CD4-positive, CD25-positive, alpha-beta regulatory T cell (primary cell): ENCODE measurements around the gene ZNF816. TPM values are rescaled to one million over a fixed set of nuclear protein-coding genes. Genes with fewer than 3 reads are reported as not detected.
A peak's percentile ranks its signal among the peaks of the same experiment; 100 is the strongest.
"Not testable (repeated sequence)": the region's sequence is repeated elsewhere in the genome, so short reads cannot be mapped to it uniquely, and the experiment has no call there.

Source experiments
- ATAC-seq, 2 donors: fragments of 150-1000 bp; cut with Tn5 transposase; one replicate each; pipeline ENCODE4 v1.10.0; 2021; ENCODE audit warnings: low read depth in 2 of 2, moderate number of reproducible peaks in 2 of 2, moderate library complexity in 1 of 2
- DNase-seq, 3 donors: peaks; one replicate each; pipeline versions ENCODE4 v3.0.0 to v3.0.0-alpha.2; 2012 to 2022; ENCODE audit warnings: mixed read lengths in 1 of 3
- H3K27ac ChIP-seq: one replicate; pipeline ENCODE4 v1.7.0; 2013; ENCODE audit warnings: mild to moderate bottlenecking, low read length; ENCODE audit not compliant: insufficient read depth, poor library complexity, severe bottlenecking
- H3K27me3 ChIP-seq: one replicate; pipeline ENCODE4 v1.7.0; 2013; ENCODE audit warnings: low read length; ENCODE audit not compliant: control insufficient read depth, insufficient read depth
- H3K36me3 ChIP-seq: one replicate; pipeline ENCODE4 v1.7.0; 2013; ENCODE audit warnings: mild to moderate bottlenecking, low read length, moderate library complexity; ENCODE audit not compliant: control insufficient read depth, insufficient read depth
- H3K4me1 ChIP-seq: 2 replicates; pipeline ENCODE4 v1.7.0; 2013; ENCODE audit warnings: mild to moderate bottlenecking, low read length; ENCODE audit not compliant: insufficient read depth, control insufficient read depth, poor library complexity, severe bottlenecking
- H3K4me3 ChIP-seq: one replicate; pipeline ENCODE4 v1.7.0; 2013; ENCODE audit warnings: low read depth, mild to moderate bottlenecking, low read length, moderate library complexity
- H3K9me3 ChIP-seq, 2 experiments: 1 replicate in 1 of 2; 2 replicates in 1 of 2; pipeline ENCODE4 v1.7.0; 2013; ENCODE audit warnings: low read length in 2 of 2, mild to moderate bottlenecking in 1 of 2, moderate library complexity in 1 of 2; ENCODE audit not compliant: control insufficient read depth in 2 of 2
- H3K27ac Mint-ChIP-seq, 3 donors: one replicate each; pipeline ENCODE4 v1.8.0; 2020 to 2022; ENCODE audit warnings: mild to moderate bottlenecking in 3 of 3, mixed read lengths in 3 of 3, moderate library complexity in 2 of 3
- H3K27me3 Mint-ChIP-seq: one replicate; pipeline ENCODE4 v1.8.0; 2022; ENCODE audit warnings: mild to moderate bottlenecking, mixed read lengths
- H3K36me3 Mint-ChIP-seq: one replicate; pipeline ENCODE4 v1.8.0; 2020; ENCODE audit warnings: mixed read lengths
- H3K4me1 Mint-ChIP-seq, 4 donors: one replicate each; pipeline ENCODE4 v1.8.0; 2020 to 2022; ENCODE audit warnings: mixed read lengths in 4 of 4, mild to moderate bottlenecking in 1 of 4
- H3K4me3 Mint-ChIP-seq, 4 donors: one replicate each; pipeline ENCODE4 v1.8.0; 2020 to 2022; ENCODE audit warnings: mild to moderate bottlenecking in 4 of 4, mixed read lengths in 4 of 4, moderate library complexity in 3 of 4
- H3K9me3 Mint-ChIP-seq, 7 donors: one replicate each; pipeline ENCODE4 v1.8.0; 2020 to 2022; ENCODE audit warnings: mixed read lengths in 7 of 7, mild to moderate bottlenecking in 3 of 7, moderate library complexity in 2 of 7
- polyA plus RNA-seq, 4 donors: library from polyadenylated mRNA; unstranded; fragments of 300-500 nt; fragmentation: Illumina TruSeq; gene quantifications; one replicate each; pipeline ENCODE4 v1.2.3, GENCODE V29; 2021
- total RNA-seq: library from RNA; stranded (reverse); gene quantifications from one replicate; pipeline ENCODE4 v1.2.3, GENCODE V29; 2022

The ZNF816 gene
- total and polyA plus RNA-seq, 5 donors from 2014 or later, result 5.1 to 25.1 (median 13.5) TPM

- Histone ChIP-seq H3K4me1 (peaks cover 13% of the 10 kb centered on the region), H3K9me3 (peaks cover 11 to 42% of the 10 kb centered on the region in 2 experiments), H3K4me3 (peak overlapping the region; percentile 19)
- Mint-ChIP-seq H3K9me3 (peaks cover 0 to 35% (median 18%) of the 10 kb centered on the region in 7 donors), H3K4me3 (peak overlapping the region; percentile 94 to 99 (median 96)), H3K36me3 (peaks cover 20% of the 10 kb centered on the region), H3K27ac (peak overlapping the region; percentile 92 to 99 (median 96)), H3K4me1 (peaks cover 3 to 53% (median 12%) of the 10 kb centered on the region in 4 donors)
- H3K36me3 ChIP-seq, ATAC-seq, H3K27me3 ChIP-seq, DNase-seq, H3K27ac ChIP-seq, H3K27me3 Mint-ChIP-seq: not testable (repeated sequence)
Measured at GRCh38 chr19:52940905-52941304, 21.8 kb downstream of the ZNF816 start.

- H3K9me3 ChIP-seq, result peaks cover 10 to 57% of the 10 kb centered on the region in 2 experiments
- peak overlapping the region in 2 of 3 donors; percentile 38 to 71 for H3K27ac Mint-ChIP-seq
- peaks cover 3 to 54% (median 12%) of the 10 kb centered on the region in 4 donors for H3K4me1 Mint-ChIP-seq
- peaks cover 0 to 43% (median 12%) of the 10 kb centered on the region in 7 donors for H3K9me3 Mint-ChIP-seq
- H3K27me3 ChIP-seq, result no peaks in the 10 kb centered on the region
- ATAC-seq (no peak), DNase-seq (no peak)
- peak overlapping the region; percentile 1 for H3K27ac ChIP-seq
- H3K27me3 Mint-ChIP-seq, result peaks cover 5% of the 10 kb centered on the region
- H3K4me3 Mint-ChIP-seq, result peak overlapping the region in 2 of 4 donors; percentile 18 to 69
- H3K4me3 ChIP-seq, result peak overlapping the region; percentile 32
- H3K36me3 ChIP-seq, result peaks cover 12% of the 10 kb centered on the region
- H3K4me1 ChIP-seq, result peaks cover 13% of the 10 kb centered on the region
- peaks cover 25% of the 10 kb centered on the region for H3K36me3 Mint-ChIP-seq
Measured at GRCh38 chr19:52938761-52939160, 23.9 kb downstream of the ZNF816 start.

DNA sequence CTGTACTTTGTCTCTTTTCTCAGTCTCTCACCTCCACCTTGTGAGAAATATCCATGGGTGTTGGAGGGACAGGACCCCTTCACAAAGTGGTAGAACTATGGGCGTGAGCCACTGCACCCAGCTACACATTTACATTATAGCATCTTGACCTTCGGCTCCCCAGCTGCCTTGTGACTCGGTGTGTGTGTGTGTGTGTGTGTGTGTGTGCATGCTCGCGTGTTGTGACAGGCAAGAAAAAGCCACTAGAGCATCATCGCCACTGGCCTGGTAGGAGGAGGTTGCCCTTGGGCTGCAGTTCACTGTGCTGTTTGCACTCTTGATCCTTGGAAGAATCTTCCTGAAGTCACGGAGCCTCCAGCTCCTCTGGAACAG, 25.7 kb downstream of the ZNF816 start:
- H3K4me3 ChIP-seq, result no peak overlapping the region
- peaks cover 4% of the 10 kb centered on the region for H3K4me1 ChIP-seq
- no peak overlapping the region for H3K27ac ChIP-seq
- H3K4me1 Mint-ChIP-seq, result peaks cover 3 to 52% (median 9%) of the 10 kb centered on the region in 4 donors
- H3K4me3 Mint-ChIP-seq, result peak overlapping the region in 1 of 4 donors; percentile 56
- H3K9me3 ChIP-seq, result peaks cover 12 to 71% of the 10 kb centered on the region in 2 experiments
- H3K36me3 Mint-ChIP-seq, result peaks cover 34% of the 10 kb centered on the region
- peaks cover 12% of the 10 kb centered on the region for H3K36me3 ChIP-seq
- no peak for DNase-seq
- peaks cover 7% of the 10 kb centered on the region for H3K27me3 Mint-ChIP-seq
- no peak for ATAC-seq
- H3K27me3 ChIP-seq, result no peaks in the 10 kb centered on the region
- H3K9me3 Mint-ChIP-seq, result peaks cover 0 to 45% (median 12%) of the 10 kb centered on the region in 7 donors
- no peak overlapping the region for H3K27ac Mint-ChIP-seq

GRCh38 chr19:52936151-52936953, 26.3 kb downstream of the ZNF816 start:
- H3K4me1 ChIP-seq, result peaks cover 4% of the 10 kb centered on the region
- peak overlapping the region in 1 of 4 donors; percentile 56 for H3K4me3 Mint-ChIP-seq
- peaks cover 5% of the 10 kb centered on the region for H3K27me3 Mint-ChIP-seq
- H3K4me1 Mint-ChIP-seq, result peaks cover 0 to 46% (median 4%) of the 10 kb centered on the region in 4 donors
- ATAC-seq (no peak), DNase-seq (no peak)
- H3K27ac ChIP-seq, result no peak overlapping the region
- peaks cover 36% of the 10 kb centered on the region for H3K36me3 Mint-ChIP-seq
- H3K9me3 ChIP-seq, result peaks cover 12 to 71% of the 10 kb centered on the region in 2 experiments
- H3K36me3 ChIP-seq, result peaks cover 12% of the 10 kb centered on the region
- H3K9me3 Mint-ChIP-seq, result peaks cover 0 to 40% (median 9%) of the 10 kb centered on the region in 7 donors
- H3K4me3 ChIP-seq, result no peak overlapping the region
- H3K27me3 ChIP-seq, result no peaks in the 10 kb centered on the region
- H3K27ac Mint-ChIP-seq, result peak overlapping the region in 1 of 3 donors; percentile 25

DNA sequence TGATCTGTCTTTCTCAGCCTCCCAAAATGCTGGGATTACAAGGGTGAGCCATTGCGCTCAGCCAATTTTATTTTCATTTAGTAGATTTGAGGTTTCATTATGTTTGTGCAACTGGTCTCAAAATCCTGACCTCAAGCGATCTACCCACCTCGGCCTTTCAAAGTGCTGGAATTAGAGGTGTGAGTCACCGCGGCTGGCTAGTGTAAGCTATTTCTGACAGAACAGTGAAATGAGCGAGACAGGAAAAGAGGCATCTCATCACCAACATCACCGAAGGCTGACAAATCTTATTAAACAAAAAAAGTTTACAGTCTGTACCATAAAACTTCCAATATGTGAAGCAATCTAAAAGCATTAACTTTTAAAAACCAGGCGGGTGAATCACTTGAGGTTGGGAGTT, 27.2 kb downstream of the ZNF816 start:
- H3K27ac Mint-ChIP-seq, result no peak overlapping the region
- peaks cover 4% of the 10 kb centered on the region for H3K4me1 ChIP-seq
- H3K27ac ChIP-seq, result no peak overlapping the region
- peaks cover 13 to 73% of the 10 kb centered on the region in 2 experiments for H3K9me3 ChIP-seq
- H3K36me3 ChIP-seq, result peaks cover 12% of the 10 kb centered on the region
- H3K4me3 ChIP-seq, result no peak overlapping the region
- peaks cover 36% of the 10 kb centered on the region for H3K36me3 Mint-ChIP-seq
- no peak for DNase-seq
- ATAC-seq, result no peak
- peaks cover 0 to 37% (median 1%) of the 10 kb centered on the region in 4 donors for H3K4me1 Mint-ChIP-seq
- peaks cover 5% of the 10 kb centered on the region for H3K27me3 Mint-ChIP-seq
- no peaks in the 10 kb centered on the region for H3K27me3 ChIP-seq
- H3K4me3 Mint-ChIP-seq, result peak overlapping the region in 1 of 4 donors; percentile 12
- peaks cover 0 to 44% (median 11%) of the 10 kb centered on the region in 7 donors for H3K9me3 Mint-ChIP-seq

- peaks cover 0 to 36% (median 8%) of the 10 kb centered on the region in 4 donors for H3K4me1 Mint-ChIP-seq
- H3K27ac Mint-ChIP-seq, result peak overlapping the region in 1 of 3 donors; percentile 38
- not testable (repeated sequence) for H3K27ac ChIP-seq, H3K9me3 ChIP-seq, ATAC-seq, H3K27me3 Mint-ChIP-seq, H3K4me3 ChIP-seq, DNase-seq, H3K27me3 ChIP-seq
- H3K36me3 Mint-ChIP-seq, result peaks cover 21% of the 10 kb centered on the region
- H3K4me3 Mint-ChIP-seq, result peak overlapping the region in 2 of 4 donors; percentile 15 to 38
- Histone ChIP-seq H3K4me1 (peaks cover 17% of the 10 kb centered on the region), H3K36me3 (peaks cover 15% of the 10 kb centered on the region)
- H3K9me3 Mint-ChIP-seq, result peaks cover 0 to 16% (median 4%) of the 10 kb centered on the region in 7 donors
Measured at GRCh38 chr19:52924641-52925040, 38.0 kb downstream of the ZNF816 start.

GRCh38 chr19:52923778-52924593, 38.7 kb downstream of the ZNF816 start:
- peaks cover 0 to 3% of the 10 kb centered on the region in 2 experiments for H3K9me3 ChIP-seq
- Mint-ChIP-seq H3K27me3 (peaks cover 4% of the 10 kb centered on the region), H3K4me1 (peaks cover 0 to 36% (median 8%) of the 10 kb centered on the region in 4 donors), H3K36me3 (peaks cover 15% of the 10 kb centered on the region), H3K4me3 (peak overlapping the region; percentile 88 to 94 (median 92)), H3K27ac (peak overlapping the region; percentile 80 to 94 (median 94)), H3K9me3 (peaks cover 0 to 9% (median 2%) of the 10 kb centered on the region in 7 donors)
- no peak for ATAC-seq
- peak overlapping the region; percentile 57 for H3K4me3 ChIP-seq
- no peak for DNase-seq
- H3K27ac ChIP-seq, result peak overlapping the region; percentile 70
- no peaks in the 10 kb centered on the region for H3K27me3 ChIP-seq
- H3K4me1 ChIP-seq, result peaks cover 17% of the 10 kb centered on the region
- H3K36me3 ChIP-seq, result peaks cover 9% of the 10 kb centered on the region
